ENCODE measurements around the gene STIM1.
"Not testable (repeated sequence)": the region's sequence is repeated elsewhere in the genome, so short reads cannot be mapped to it uniquely, and the experiment has no call there.

The STIM1 gene

GRCh38 chr11:3894128-3894731 lies 38.8 kb downstream of the STIM1 start:
- Histone ChIP-seq H3K9me3 (ENCODE audit: insufficient read depth, low read length, severe bottlenecking) (no peaks in the 10 kb centered on the region), H3K36me3 (ENCODE audit: insufficient read depth, low read length) (no peaks in the 10 kb centered on the region), H3K4me1 (ENCODE audit: insufficient read depth, low read length) (peaks cover 49% of the 10 kb centered on the region), H2AFZ (ENCODE audit: low read depth, low read length) (no peak overlapping the region), H3K27me3 (ENCODE audit: insufficient read depth, low read length, poor library complexity) (no peaks in the 10 kb centered on the region), H3K9ac (ENCODE audit: low read depth, low read length) (peak overlapping the region; percentile 29), H3K79me2 (ENCODE audit: insufficient read depth, low read length) (peaks cover 59% of the 10 kb centered on the region), H4K20me1 (ENCODE audit: insufficient read depth, low read length) (no peaks in the 10 kb centered on the region), H3K4me3 (ENCODE audit: low read depth in 1 of 2, low read length in 2 of 2) (0 out of 4 replicates have a peak overlapping the region, but pooled peaks of 1 of the 2 experiments have one; percentile 2), H3K4me2 (ENCODE audit: insufficient read depth, low read length) (peak overlapping the region; percentile 49), H3K27ac (ENCODE audit: low read length) (peak overlapping the region; percentile 75)
- peak; percentile 99 for ATAC-seq (ENCODE audit: insufficient read depth, low read depth)
- DNase-seq = peak; percentile 90
- no peak for TF ChIP-seq CTCF (IDR thresholded peaks at IDR 0.05; ENCODE audit: borderline replicate concordance, extremely low read depth, low read length, poor library complexity, severe bottlenecking)
- TF ChIP-seq EZH2 (IDR thresholded peaks at IDR 0.05; ENCODE audit: borderline replicate concordance, low read depth, low read length, severe bottlenecking) = no peak

GRCh38 chr11:3896644-3897043 lies 41.2 kb downstream of the STIM1 start:
- no peaks in the 10 kb centered on the region for H3K9me3 ChIP-seq (ENCODE audit: insufficient read depth, low read length, severe bottlenecking)
- no peak overlapping the region for H3K27ac ChIP-seq (ENCODE audit: low read length)
- TF ChIP-seq EZH2 (IDR thresholded peaks at IDR 0.05; ENCODE audit: borderline replicate concordance, low read depth, low read length, severe bottlenecking) (no peak), CTCF (IDR thresholded peaks at IDR 0.05; ENCODE audit: borderline replicate concordance, extremely low read depth, low read length, poor library complexity, severe bottlenecking) (no peak)
- no peaks in the 10 kb centered on the region for H3K36me3 ChIP-seq (ENCODE audit: insufficient read depth, low read length)
- H3K4me2 ChIP-seq (ENCODE audit: insufficient read depth, low read length) = no peak overlapping the region
- H2AFZ ChIP-seq (ENCODE audit: low read depth, low read length) = no peak overlapping the region
- peaks cover 51% of the 10 kb centered on the region for H3K79me2 ChIP-seq (ENCODE audit: insufficient read depth, low read length)
- no peak for DNase-seq
- H3K9ac ChIP-seq (ENCODE audit: low read depth, low read length) = no peak overlapping the region
- ATAC-seq (ENCODE audit: insufficient read depth, low read depth) = no peak
- no peaks in the 10 kb centered on the region for H3K27me3 ChIP-seq (ENCODE audit: insufficient read depth, low read length, poor library complexity)
- no peaks in the 10 kb centered on the region for H4K20me1 ChIP-seq (ENCODE audit: insufficient read depth, low read length)
- H3K4me1 ChIP-seq (ENCODE audit: insufficient read depth, low read length) = peaks cover 37% of the 10 kb centered on the region
- no peak overlapping the region for H3K4me3 ChIP-seq (ENCODE audit: low read depth in 1 of 2, low read length in 2 of 2)

GRCh38 chr11:3900230-3900629 lies 44.8 kb downstream of the STIM1 start:
- not testable (repeated sequence) for H3K9ac ChIP-seq (ENCODE audit: low read depth, low read length); H3K4me3 ChIP-seq (ENCODE audit: low read depth in 1 of 2, low read length in 2 of 2); DNase-seq; H3K9me3 ChIP-seq (ENCODE audit: insufficient read depth, low read length, severe bottlenecking); H2AFZ ChIP-seq (ENCODE audit: low read depth, low read length); H3K36me3 ChIP-seq (ENCODE audit: insufficient read depth, low read length); H3K27me3 ChIP-seq (ENCODE audit: insufficient read depth, low read length, poor library complexity); H3K4me2 ChIP-seq (ENCODE audit: insufficient read depth, low read length); H3K27ac ChIP-seq (ENCODE audit: low read length); ATAC-seq (ENCODE audit: insufficient read depth, low read depth)
- H3K4me1 ChIP-seq (ENCODE audit: insufficient read depth, low read length) = peaks cover 28% of the 10 kb centered on the region
- H4K20me1 ChIP-seq (ENCODE audit: insufficient read depth, low read length) = peaks cover 10% of the 10 kb centered on the region; the same call in 1 of the 2 replicates
- H3K79me2 ChIP-seq (ENCODE audit: insufficient read depth, low read length) = peaks cover 64% of the 10 kb centered on the region

GRCh38 chr11:3901249-3902025 lies 46.0 kb downstream of the STIM1 start:
- Histone ChIP-seq H3K36me3 (ENCODE audit: insufficient read depth, low read length) (no peaks in the 10 kb centered on the region), H3K4me3 (ENCODE audit: low read depth in 1 of 2, low read length in 2 of 2) (no peak overlapping the region), H3K27ac (ENCODE audit: low read length) (no peak overlapping the region), H3K9ac (ENCODE audit: low read depth, low read length) (no peak overlapping the region), H3K27me3 (ENCODE audit: insufficient read depth, low read length, poor library complexity) (no peaks in the 10 kb centered on the region), H3K9me3 (ENCODE audit: insufficient read depth, low read length, severe bottlenecking) (no peaks in the 10 kb centered on the region), H4K20me1 (ENCODE audit: insufficient read depth, low read length) (peaks cover 10% of the 10 kb centered on the region; the same call in 1 of the 2 replicates), H3K4me1 (ENCODE audit: insufficient read depth, low read length) (peaks cover 27% of the 10 kb centered on the region), H3K79me2 (ENCODE audit: insufficient read depth, low read length) (peaks cover 69% of the 10 kb centered on the region), H2AFZ (ENCODE audit: low read depth, low read length) (no peak overlapping the region), H3K4me2 (ENCODE audit: insufficient read depth, low read length) (no peak overlapping the region)
- ATAC-seq (ENCODE audit: insufficient read depth, low read depth) (peak; percentile 49; the same call in 2 of the 3 replicates), DNase-seq (no peak)
- TF ChIP-seq EZH2 (IDR thresholded peaks at IDR 0.05; ENCODE audit: borderline replicate concordance, low read depth, low read length, severe bottlenecking) = no peak
- no peak for TF ChIP-seq CTCF (IDR thresholded peaks at IDR 0.05; ENCODE audit: borderline replicate concordance, extremely low read depth, low read length, poor library complexity, severe bottlenecking)

Measured in DND-41 (cell line).